Chondrocyte (in vitro differentiated cells): ENCODE results near the gene DCTN5. TPM values are rescaled to one million over a fixed set of nuclear protein-coding genes. Genes with fewer than 3 reads are reported as not detected.

ENCODE experiments used
- DNase-seq: peaks from one replicate; pipeline ENCODE4 v3.0.0; 2021; ENCODE audit warnings: mixed read lengths, low spot score
- H3K27ac Mint-ChIP-seq: one replicate; pipeline ENCODE4 v1.8.0; 2021; ENCODE audit warnings: mild to moderate bottlenecking, moderate library complexity, mixed read lengths; ENCODE audit not compliant: unreplicated experiment
- H3K27me3 Mint-ChIP-seq: 2 replicates; pipeline ENCODE4 v1.8.0; 2021; ENCODE audit warnings: low read depth, mixed read lengths
- H3K36me3 Mint-ChIP-seq: 2 replicates; pipeline ENCODE4 v1.8.0; 2021; ENCODE audit warnings: low read depth, mixed read lengths
- H3K4me1 Mint-ChIP-seq: 2 replicates; pipeline ENCODE4 v1.8.0; 2021; ENCODE audit warnings: low read depth, mild to moderate bottlenecking, mixed read lengths
- H3K4me3 Mint-ChIP-seq: one replicate; pipeline ENCODE4 v1.8.0; 2021; ENCODE audit warnings: mild to moderate bottlenecking, moderate library complexity, mixed read lengths; ENCODE audit not compliant: unreplicated experiment
- H3K9me3 Mint-ChIP-seq: 2 replicates; pipeline ENCODE4 v1.8.0; 2021; ENCODE audit warnings: low read depth, mixed read lengths
- CTCF ChIP-seq: fragments of 200-600 bp; sonication (generic); IDR thresholded peaks from 2 replicates; pipeline ENCODE4 v1.5.0; 2021; ENCODE audit warnings: antibody characterized with exemption, mild to moderate bottlenecking, moderate library complexity
- long read RNA-seq: library from polyadenylated mRNA; stranded (forward); transcript quantifications from one replicate; pipeline ENCODE4 v2.0.0, GENCODE V29; 2021
- total RNA-seq: library from RNA; stranded (reverse); gene quantifications from 3 replicates; pipeline ENCODE4 v1.2.1, GENCODE V29; 2021

DCTN5 gene
- total RNA-seq, result 65.9 to 69.8 TPM (median 68.0 TPM) in 3 replicates
- long read RNA-seq, full-length matches to known transcripts, result 95 of 105 reads
- long read RNA-seq, partial matches to known transcripts, result 2 of 105 reads
- long read RNA-seq, other reads (novel, unspliced or antisense), result 8 of 105 reads

GRCh38 chr16:23640931-23641765 is at the start of gene DCTN5, which contains the start of gene PALB2:
Gene DCTN5, plus strand, starts transcription at chr16:23641466. Its CDS starts 77 bp downstream, at chr16:23641543.
Gene PALB2, minus strand, starts transcription at chr16:23641310. Its CDS starts 153 bp downstream, at chr16:23641157.
- Mint-ChIP-seq H3K4me3 (peak within 1 kb of the TSS; percentile 91), H3K27me3 (no peaks in the 10 kb centered on the region), H3K4me1 (peaks cover 33% of the 10 kb centered on the region), H3K27ac (peak within 1 kb of the TSS; percentile 94), H3K9me3 (no peaks in the 10 kb centered on the region), H3K36me3 (peaks cover 11% of the 10 kb centered on the region)
- peak; percentile 97 for DNase-seq
- no peak for TF ChIP-seq CTCF

- no peak overlapping the region for H3K4me3 Mint-ChIP-seq
- DNase-seq, result no peak
- peaks cover 13% of the 10 kb centered on the region for H3K4me1 Mint-ChIP-seq
- H3K27ac Mint-ChIP-seq, result no peak overlapping the region
- peaks cover 20% of the 10 kb centered on the region for H3K36me3 Mint-ChIP-seq
- TF ChIP-seq CTCF, result no peak
- H3K27me3 Mint-ChIP-seq, result no peaks in the 10 kb centered on the region
- H3K9me3 Mint-ChIP-seq, result no peaks in the 10 kb centered on the region
Measured at GRCh38 chr16:23594186-23594585, 47.1 kb upstream of the DCTN5 start.

GRCh38 chr16:23595246-23595950 is 45.9 kb upstream of the DCTN5 start:
- no peaks in the 10 kb centered on the region for H3K27me3 Mint-ChIP-seq
- peaks cover 16% of the 10 kb centered on the region for H3K36me3 Mint-ChIP-seq
- H3K4me3 Mint-ChIP-seq, result peak overlapping the region; percentile 79
- H3K4me1 Mint-ChIP-seq, result peaks cover 13% of the 10 kb centered on the region
- no peak for TF ChIP-seq CTCF
- H3K27ac Mint-ChIP-seq, result peak overlapping the region; percentile 49
- no peaks in the 10 kb centered on the region for H3K9me3 Mint-ChIP-seq
- DNase-seq, result no peak

- peaks cover 16% of the 10 kb centered on the region for H3K36me3 Mint-ChIP-seq
- H3K9me3 Mint-ChIP-seq, result no peaks in the 10 kb centered on the region
- peak within 1 kb of the TSS; percentile 79 for H3K4me3 Mint-ChIP-seq
- peak; percentile 94 for DNase-seq
- H3K4me1 Mint-ChIP-seq, result peaks cover 13% of the 10 kb centered on the region
- H3K27me3 Mint-ChIP-seq, result no peaks in the 10 kb centered on the region
- peak within 1 kb of the TSS; percentile 80 for H3K27ac Mint-ChIP-seq
- peak; percentile 99 for TF ChIP-seq CTCF
Measured at GRCh38 chr16:23595951-23596720, 45.1 kb upstream of the DCTN5 start, which contains the start of gene NDUFAB1. Gene NDUFAB1, minus strand, starts transcription at chr16:23596316. Its CDS starts 26 bp downstream, at chr16:23596290.
